HCT116 (cell line): Measurements from ENCODE around the gene ZNF607. TPM values are rescaled to one million over a fixed set of nuclear protein-coding genes. Genes with fewer than 3 reads are reported as not detected.

Experiments used
- ATAC-seq: fragments of 200-7000 bp; cut with Tn5 transposase; 2 replicates; pipeline ENCODE4 v1.9.1; 2020; ENCODE audit warnings: mild to moderate bottlenecking, moderate library complexity
- BruUV-seq: library from RNA; stranded (reverse); fragments of 400-500 nt; replicated peaks from 2 replicates; lab custom pipeline; 2021; lab: Mats Ljungman, UMichigan
- CTCF ChIA-PET: fragments of 300-600 bp; sonication (Branson Sonifier 250); formaldehyde crosslinking; loops from one replicate; lab custom pipeline; 2021; ENCODE audit warnings: antibody characterized with exemption; lab: Charles Lee
- POLR2A ChIA-PET: fragments of 300-600, 350-600 bp; sonication (Branson Sonifier 250); formaldehyde crosslinking; loops from one replicate; lab custom pipeline; 2021; ENCODE audit warnings: antibody characterized with exemption; lab: Charles Lee
- RAD21 ChIA-PET, 2 experiments: fragments of 300-600 bp; sonication (Branson Sonifier 250); formaldehyde crosslinking; loops; one replicate each; lab custom pipeline; 2023; ENCODE audit warnings: low total read pairs in 2 of 2; ENCODE audit not compliant: uncharacterized antibody in 2 of 2, unreplicated experiment in 2 of 2, low non-redundant PET in 1 of 2; lab: Charles Lee
- DNase-seq: peaks from one replicate; pipeline ENCODE4 v3.0.0-alpha.2; 2010; ENCODE audit warnings: low read depth, low spot score
- H2AFZ ChIP-seq: fragments of 200-600 bp; shearing (Covaris generic), sonication (generic); 2 replicates; pipeline ENCODE4 v1.6.1; 2017; ENCODE audit warnings: low read depth, mixed run types, mixed read lengths, antibody characterized with exemption, low read length; ENCODE audit not compliant: poor library complexity, severe bottlenecking
- H3K27ac ChIP-seq: 2 replicates; pipeline ENCODE4 v1.5.1; 2012; ENCODE audit warnings: low read depth, low read length
- H3K27me3 ChIP-seq: fragments of 200-600 bp; sonication (generic); 2 replicates; pipeline ENCODE4 v1.6.1; 2016; ENCODE audit warnings: mixed run types, low read length, mixed read lengths; ENCODE audit not compliant: insufficient read depth
- H3K36me3 ChIP-seq, 2 experiments: fragments of 200-500 bp in 1 of 2; fragments of 200-600 bp in 1 of 2; sonication (Bioruptor generic) in 1 of 2; sonication (generic) in 1 of 2; 2 replicates each; pipeline versions ENCODE4 v1.5.1 to v1.6.1; 2014 to 2016; ENCODE audit warnings: low read length in 2 of 2, inconsistent platforms in 1 of 2, mixed read lengths in 1 of 2, mixed run types in 1 of 2; ENCODE audit not compliant: insufficient read depth in 2 of 2, control insufficient read depth in 1 of 2
- H3K4me1 ChIP-seq, 2 experiments: fragments of 200-600 bp in 1 of 2; sonication (generic) in 1 of 2; 2 replicates each; pipeline versions ENCODE4 v1.5.1 to v1.6.1; 2012 to 2017; ENCODE audit warnings: low read length in 2 of 2, inconsistent platforms in 1 of 2, mild to moderate bottlenecking in 1 of 2, mixed read lengths in 1 of 2, mixed run types in 1 of 2, moderate library complexity in 1 of 2; ENCODE audit not compliant: insufficient read depth in 2 of 2, control insufficient read depth in 1 of 2
- H3K4me2 ChIP-seq: fragments of 200-600 bp; sonication (generic); 2 replicates; pipeline ENCODE4 v1.6.1; 2017; ENCODE audit warnings: mixed run types, low read length, mixed read lengths
- H3K4me3 ChIP-seq, 2 experiments: fragments of 200-600 bp in 1 of 2; sonication (generic) in 1 of 2; replicated peaks in 1 of 2; 2 replicates each; pipeline ENCODE4 v1.5.1; 2011 to 2016; ENCODE audit warnings: low read length in 2 of 2, control low read depth in 1 of 2, low read depth in 1 of 2, mild to moderate bottlenecking in 1 of 2, mixed read lengths in 1 of 2, mixed run types in 1 of 2
- H3K79me2 ChIP-seq: fragments of 200-600 bp; sonication (generic); 2 replicates; pipeline ENCODE4 v1.6.1; 2017; ENCODE audit warnings: mild to moderate bottlenecking, mixed run types, low read length, moderate library complexity, mixed read lengths; ENCODE audit not compliant: insufficient read depth
- H3K9ac ChIP-seq: fragments of 200-600 bp; sonication (generic); 2 replicates; pipeline ENCODE4 v1.6.1; 2016; ENCODE audit warnings: low read length, mixed read lengths
- H3K9me2 ChIP-seq: fragments of 200-600 bp; sonication (generic), shearing (Covaris generic); 2 replicates; pipeline ENCODE4 v1.6.1; 2017; ENCODE audit warnings: mixed run types, mild to moderate bottlenecking, moderate library complexity; ENCODE audit not compliant: insufficient read depth
- H3K9me3 ChIP-seq, 2 experiments: fragments of 200-500 bp in 1 of 2; fragments of 200-600 bp in 1 of 2; sonication (Bioruptor generic) in 1 of 2; sonication (generic) in 1 of 2; 2 replicates each; pipeline ENCODE4 v1.6.1; 2014 to 2017; ENCODE audit warnings: low read length in 2 of 2, mixed read lengths in 2 of 2, inconsistent platforms in 1 of 2, low read depth in 1 of 2, mild to moderate bottlenecking in 1 of 2, mixed run types in 1 of 2, moderate library complexity in 1 of 2; ENCODE audit not compliant: control insufficient read depth in 1 of 2, insufficient read depth in 1 of 2
- H4K20me1 ChIP-seq: fragments of 200-600 bp; sonication (generic), shearing (Covaris generic); 2 replicates; pipeline ENCODE4 v1.6.1; 2017; ENCODE audit warnings: mixed run types, mild to moderate bottlenecking, moderate library complexity; ENCODE audit not compliant: insufficient read depth
- CBX3 ChIP-seq: IDR thresholded peaks from 2 replicates; pipeline ENCODE4 v1.6.1; 2012; ENCODE audit warnings: low read depth
- EGR1 ChIP-seq: IDR thresholded peaks from 2 replicates; pipeline ENCODE4 v1.6.1; 2012; ENCODE audit warnings: low read depth
- FOSL1 ChIP-seq: IDR thresholded peaks from 2 replicates; pipeline ENCODE4 v1.6.1; 2012; ENCODE audit warnings: low read depth
- POLR2A ChIP-seq: IDR thresholded peaks from 2 replicates; pipeline ENCODE4 v1.7.0; 2011; ENCODE audit warnings: borderline replicate concordance; ENCODE audit not compliant: insufficient read depth, insufficient read length; ENCODE audit errors: extremely low read depth
- REST ChIP-seq: IDR thresholded peaks from 2 replicates; pipeline ENCODE4 v1.6.1; 2012; ENCODE audit warnings: low read depth
- SP1 ChIP-seq: IDR thresholded peaks from 2 replicates; pipeline ENCODE4 v1.6.1; 2012; ENCODE audit warnings: low read depth
- SRF ChIP-seq: IDR thresholded peaks from 2 replicates; pipeline ENCODE4 v1.6.1; 2012; ENCODE audit warnings: low read depth
- ZNF274 ChIP-seq: fragments of 200-500 bp; sonication (Bioruptor generic); IDR thresholded peaks from 2 replicates; pipeline ENCODE4 v1.6.1; 2014; ENCODE audit warnings: mild to moderate bottlenecking, low read depth, low read length, inconsistent platforms
- intact Hi-C: fragments of 100-400 bp; cut with micrococcal nuclease; formaldehyde crosslinking; loops from 2 replicates; pipeline ENCODE4 v1.10.0; 2022
- total RNA-seq: library from RNA; stranded (reverse); gene quantifications from one replicate; pipeline ENCODE4 v1.2.1, GENCODE V29; 2021; ENCODE audit not compliant: unreplicated experiment

Gene ZNF607
- total RNA-seq, 1 experiment from 2014 or later: 7.1 TPM

DNA sequence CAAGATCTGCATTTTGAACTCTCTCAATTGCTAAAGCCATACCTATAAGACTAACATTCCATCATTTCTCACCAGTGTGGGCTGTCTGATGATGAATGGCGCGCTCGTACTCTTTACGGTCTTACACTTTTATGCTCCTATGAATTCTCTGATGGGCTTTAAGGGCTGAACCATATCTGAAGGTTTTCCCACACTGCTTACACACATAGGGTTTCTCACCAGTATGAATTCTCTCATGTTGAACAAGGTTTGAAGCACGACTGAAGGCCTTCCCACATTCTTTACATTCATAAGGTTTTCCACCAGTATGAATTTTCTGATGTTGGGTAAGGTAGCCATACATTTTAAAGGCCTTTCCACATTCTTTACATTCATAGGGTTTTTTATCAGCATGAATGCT is 18.8 kb upstream of the ZNF607 start:
- RAD21 ChIA-PET: no interaction called here
- intact Hi-C loops: no loop called here
- peaks cover 15 to 24% of the 10 kb centered on the region in 2 experiments; a peak in 3 of 4 replicates for H3K9me3 ChIP-seq

More for the DNA sequence above, 18.8 kb upstream of the ZNF607 start:
- no peaks in the 10 kb centered on the region for H3K27me3 ChIP-seq
- H4K20me1 ChIP-seq: no peaks in the 10 kb centered on the region
- TF ChIP-seq SP1: no peak
- no peak for TF ChIP-seq ZNF274
- no peak for TF ChIP-seq REST
- TF ChIP-seq CBX3: no peak
- no peak for TF ChIP-seq EGR1
- no peak for TF ChIP-seq POLR2A
- TF ChIP-seq FOSL1: no peak
- no peak for TF ChIP-seq SRF
- TF ChIP-seq, all 23 proteins: peak for 0
- no peak overlapping the region for H3K27ac ChIP-seq
- no peaks in the 10 kb centered on the region for H3K79me2 ChIP-seq
- H2AFZ ChIP-seq: no peak overlapping the region
- DNase-seq (no peak), ATAC-seq (no peak)
- CTCF ChIA-PET: no interaction called here
- no peaks in the 10 kb centered on the region for H3K4me1 ChIP-seq
- H3K9me2 ChIP-seq: no peaks in the 10 kb centered on the region
- no peak overlapping the region for H3K9ac ChIP-seq
- H3K4me2 ChIP-seq: no peak overlapping the region
- peaks cover 0 to 9% of the 10 kb centered on the region in 2 experiments; a peak in 2 of 4 replicates for H3K36me3 ChIP-seq
- H3K4me3 ChIP-seq: no peak overlapping the region
- POLR2A ChIA-PET: no interaction called here
- BruUV-seq: no TSS peak
